ENCODE results near the gene PPM1J.

DNA sequence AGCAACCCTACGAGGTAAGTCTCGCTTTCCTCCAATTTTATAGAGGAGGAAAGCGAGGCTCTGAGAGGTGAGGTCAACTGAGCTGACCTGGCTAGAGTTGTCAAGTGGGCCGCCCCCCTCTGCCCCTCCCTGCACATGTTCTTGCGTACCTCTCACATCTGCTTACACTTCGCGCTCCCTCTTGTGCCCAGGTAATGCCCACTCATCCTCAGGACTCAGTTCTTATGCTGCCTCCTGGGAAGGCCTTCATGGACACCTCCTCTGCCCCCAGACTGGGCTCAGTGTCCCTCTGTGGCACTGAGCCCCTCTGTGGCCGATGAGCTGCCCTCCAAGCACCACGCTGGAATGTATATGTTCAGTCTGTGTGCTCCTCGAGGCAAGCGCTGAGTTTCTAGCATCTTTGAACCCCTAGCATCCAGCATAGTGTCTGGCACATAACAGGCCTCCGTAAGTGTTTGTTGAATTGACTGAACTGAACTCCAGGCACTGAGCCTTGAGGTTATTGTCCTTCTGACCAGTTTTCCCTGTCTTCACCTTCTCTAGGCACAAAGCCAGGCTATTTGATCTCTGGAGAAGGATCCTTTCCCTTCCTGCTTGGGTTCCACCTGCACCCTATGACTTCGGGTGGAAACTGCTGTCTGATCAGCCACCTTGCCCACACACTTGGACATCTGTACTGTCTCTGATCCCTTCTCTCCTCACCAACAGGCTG is 27.2 kb downstream of the PPM1J start:
- TF ChIP-seq EZH2 (IDR thresholded peaks at IDR 0.05; ENCODE audit: low read length, unreplicated experiment), result no peak
- TF ChIP-seq EZH2phosphoT487 (IDR thresholded peaks at IDR 0.05; ENCODE audit: borderline replicate concordance, low read length), result no peak
- TF ChIP-seq, protein P1, sequence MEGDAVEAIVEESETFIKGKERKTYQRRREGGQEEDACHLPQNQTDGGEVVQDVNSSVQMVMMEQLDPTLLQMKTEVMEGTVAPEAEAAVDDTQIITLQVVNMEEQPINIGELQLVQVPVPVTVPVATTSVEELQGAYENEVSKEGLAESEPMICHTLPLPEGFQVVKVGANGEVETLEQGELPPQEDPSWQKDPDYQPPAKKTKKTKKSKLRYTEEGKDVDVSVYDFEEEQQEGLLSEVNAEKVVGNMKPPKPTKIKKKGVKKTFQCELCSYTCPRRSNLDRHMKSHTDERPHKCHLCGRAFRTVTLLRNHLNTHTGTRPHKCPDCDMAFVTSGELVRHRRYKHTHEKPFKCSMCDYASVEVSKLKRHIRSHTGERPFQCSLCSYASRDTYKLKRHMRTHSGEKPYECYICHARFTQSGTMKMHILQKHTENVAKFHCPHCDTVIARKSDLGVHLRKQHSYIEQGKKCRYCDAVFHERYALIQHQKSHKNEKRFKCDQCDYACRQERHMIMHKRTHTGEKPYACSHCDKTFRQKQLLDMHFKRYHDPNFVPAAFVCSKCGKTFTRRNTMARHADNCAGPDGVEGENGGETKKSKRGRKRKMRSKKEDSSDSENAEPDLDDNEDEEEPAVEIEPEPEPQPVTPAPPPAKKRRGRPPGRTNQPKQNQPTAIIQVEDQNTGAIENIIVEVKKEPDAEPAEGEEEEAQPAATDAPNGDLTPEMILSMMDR (conservative IDR thresholded peaks at IDR 0.05; ENCODE audit: low read depth, low read length), result no peak
